G401 (cell line): Measurements from ENCODE around the gene SLC35F3. TPM values are rescaled to one million over a fixed set of nuclear protein-coding genes. Genes with fewer than 3 reads are reported as not detected.

Source experiments
- DNase-seq: peaks from one replicate; pipeline ENCODE4 v3.0.0-alpha.2; 2015; ENCODE audit warnings: low spot score
- in situ Hi-C: cut with HindIII; loops from 2 replicates; pipeline ENCODE4 v1.10.0; 2016; ENCODE audit warnings: low sequenced_read_pairs, mixed read lengths
- total RNA-seq: library from RNA; depleted of rRNA; stranded (reverse); fragments of >200 nt; shearing (Covaris generic); gene quantifications from 2 replicates; pipeline ENCODE4 v1.2.3, GENCODE V29; 2014

The SLC35F3 gene
- total RNA-seq, 1 experiment from 2014 or later: not detected

DNA sequence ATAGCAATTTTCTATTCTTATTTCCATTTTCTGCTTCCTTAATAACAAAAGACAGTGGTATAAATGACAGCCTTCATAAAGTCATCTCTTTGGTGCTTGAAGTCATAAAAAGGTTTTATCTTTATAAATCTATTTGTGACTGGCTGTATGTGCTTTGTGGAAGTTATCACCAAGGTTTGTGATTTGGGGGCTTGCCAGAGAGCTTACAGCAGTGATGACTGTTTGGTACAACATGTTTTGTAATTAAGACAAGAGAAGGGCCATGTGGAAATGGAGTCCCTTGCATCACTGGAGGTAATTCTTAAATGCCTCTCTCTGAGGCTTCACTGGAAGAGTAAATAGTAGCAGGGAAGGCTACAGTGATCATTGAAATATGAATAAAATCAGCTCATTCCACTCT lies 2.7 kb downstream of the SLC35F3 start:
- peak; percentile 49 for DNase-seq
- in situ Hi-C loops: no loop called here

DNA sequence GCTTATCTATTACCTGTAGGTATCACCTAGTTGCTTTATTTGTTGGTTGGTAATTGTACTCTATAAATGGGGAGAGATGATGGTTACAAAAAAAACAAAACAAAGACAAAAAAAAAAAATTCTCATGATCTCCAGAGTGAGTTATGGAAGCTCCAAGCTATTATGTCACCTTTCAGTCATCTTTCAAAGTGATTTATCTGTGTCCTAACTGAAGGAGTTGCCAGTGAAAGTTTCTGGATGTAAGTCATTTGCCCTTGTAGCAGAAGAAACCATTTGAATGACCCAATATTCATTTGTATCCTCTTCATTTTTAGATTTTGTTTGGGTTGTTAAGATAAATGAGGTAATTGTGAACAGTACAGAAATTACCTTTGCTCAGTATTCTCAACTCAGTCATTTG lies 3.6 kb downstream of the SLC35F3 start:
- in situ Hi-C loops: no loop called here
- no peak for DNase-seq

DNA sequence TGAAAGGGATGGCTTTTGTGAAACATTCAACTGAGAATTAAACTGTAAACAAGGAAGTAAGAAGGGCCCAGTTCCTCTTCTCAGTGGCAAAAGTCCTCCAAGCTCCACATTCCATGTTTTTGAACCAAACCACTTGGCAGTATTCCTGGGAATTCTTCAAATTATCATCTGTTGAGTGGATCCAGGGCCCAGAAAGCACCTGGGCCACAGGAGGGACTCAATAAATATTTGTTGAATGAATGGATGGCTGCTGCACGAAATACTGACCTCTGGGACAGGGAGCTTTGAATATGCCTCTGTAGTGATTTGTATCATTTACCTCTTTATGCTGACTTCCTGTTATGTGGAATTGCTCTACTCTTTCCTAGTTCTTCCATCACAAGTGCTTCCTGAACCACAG lies 4.7 kb downstream of the SLC35F3 start:
- DNase-seq: peak; percentile 17
- in situ Hi-C loops: no loop called here

DNA sequence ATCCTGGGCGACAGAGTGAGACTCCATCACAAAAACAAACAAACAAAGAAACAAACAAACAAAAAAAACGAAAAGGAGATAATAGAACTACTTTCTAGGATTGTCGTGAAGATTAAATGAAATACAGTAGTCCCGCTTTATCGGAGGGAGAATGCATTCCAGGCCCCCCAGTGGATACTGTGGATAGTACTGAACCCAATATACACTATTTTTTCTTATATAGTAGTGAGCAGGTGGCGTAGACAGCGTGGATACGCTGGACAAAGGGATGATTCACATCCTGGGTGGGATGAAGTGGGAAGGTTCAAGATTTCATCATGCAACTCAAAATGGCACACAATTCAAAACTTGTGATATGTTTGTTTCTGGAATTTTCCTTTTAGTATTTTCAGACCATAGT lies 8.0 kb downstream of the SLC35F3 start:
- no peak for DNase-seq

DNA sequence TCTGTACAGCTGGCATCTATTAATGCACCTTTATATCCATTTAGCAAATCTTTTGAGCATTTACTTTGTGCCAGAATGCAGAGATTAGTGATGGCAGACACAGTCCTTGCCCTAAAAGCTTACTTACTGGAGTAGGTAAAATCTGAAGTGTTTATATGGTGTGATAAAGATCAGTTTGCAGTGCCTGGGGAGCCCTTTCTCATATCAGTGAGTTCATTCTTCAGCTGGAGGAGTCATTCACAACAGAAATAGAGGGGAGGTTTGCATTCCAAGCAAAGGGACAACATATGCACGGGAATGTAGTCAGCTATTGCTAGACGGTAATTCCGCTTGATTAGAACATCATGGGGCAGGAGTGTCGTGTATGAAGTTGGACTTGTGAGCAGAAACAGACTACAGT lies 8.4 kb downstream of the SLC35F3 start:
- no peak for DNase-seq
- in situ Hi-C loops: no loop called here

More for the DNA sequence above, 8.0 kb downstream of the SLC35F3 start:
- in situ Hi-C loops: no loop called here

DNA sequence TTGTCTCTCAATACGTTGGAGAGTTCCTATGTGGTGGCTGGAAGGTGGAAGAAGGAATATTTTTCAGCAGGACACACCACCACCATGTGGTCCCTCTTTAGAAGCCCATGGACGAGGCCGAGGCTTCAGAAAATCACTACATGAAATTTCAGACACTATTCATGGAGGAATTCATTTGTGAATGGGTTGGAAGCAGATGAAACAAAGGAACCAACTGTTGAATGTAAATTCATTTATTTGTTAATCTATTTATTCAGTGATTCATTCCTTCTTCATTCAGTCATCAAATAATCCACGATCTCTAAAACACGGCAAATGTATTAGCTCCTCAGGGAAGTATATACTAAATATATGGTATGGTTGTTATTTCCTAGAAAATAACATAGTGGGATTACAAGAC lies 12.2 kb downstream of the SLC35F3 start:
- DNase-seq: no peak
- in situ Hi-C loops: no loop called here

DNA sequence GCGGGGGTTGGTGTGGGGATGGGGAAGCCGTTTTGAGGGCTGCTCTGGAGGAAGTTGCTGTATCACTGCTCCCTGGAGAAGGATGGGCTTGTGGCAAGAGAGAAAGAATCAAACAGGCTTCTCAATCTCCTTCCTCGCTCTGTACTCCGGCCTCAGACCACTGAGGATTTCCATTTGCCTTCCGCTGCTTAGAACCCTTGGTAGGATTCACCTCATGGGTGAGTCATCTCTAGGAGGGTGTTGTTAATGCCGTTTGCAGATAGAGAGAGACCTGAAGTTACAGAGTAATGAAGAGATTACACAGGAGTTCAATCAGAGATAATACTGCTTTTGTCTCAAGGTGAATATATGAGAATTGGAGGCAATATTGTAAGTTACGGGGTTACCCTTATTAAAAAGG lies 15.3 kb downstream of the SLC35F3 start:
- in situ Hi-C loops: no loop called here
- DNase-seq: no peak

DNA sequence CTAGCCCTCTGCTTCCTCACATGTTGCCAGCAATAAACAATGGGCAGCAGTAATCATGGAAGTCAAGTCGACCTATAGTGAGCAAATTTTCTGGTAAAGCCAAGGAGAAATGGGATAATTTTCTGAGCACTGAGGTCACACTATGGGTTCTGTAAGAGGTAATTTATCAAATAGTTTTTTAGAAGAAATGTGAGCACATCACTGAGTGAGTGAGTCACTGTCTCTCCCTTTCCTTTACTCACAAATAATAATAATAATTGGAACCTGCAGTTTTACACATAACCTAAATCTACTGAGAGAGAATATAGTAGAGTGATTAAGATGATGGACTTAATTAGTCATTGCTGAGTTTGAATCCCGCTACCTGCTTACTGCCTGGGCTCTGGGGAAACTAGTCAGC lies 23.6 kb downstream of the SLC35F3 start:
- in situ Hi-C loops: no loop called here
- DNase-seq: no peak

DNA sequence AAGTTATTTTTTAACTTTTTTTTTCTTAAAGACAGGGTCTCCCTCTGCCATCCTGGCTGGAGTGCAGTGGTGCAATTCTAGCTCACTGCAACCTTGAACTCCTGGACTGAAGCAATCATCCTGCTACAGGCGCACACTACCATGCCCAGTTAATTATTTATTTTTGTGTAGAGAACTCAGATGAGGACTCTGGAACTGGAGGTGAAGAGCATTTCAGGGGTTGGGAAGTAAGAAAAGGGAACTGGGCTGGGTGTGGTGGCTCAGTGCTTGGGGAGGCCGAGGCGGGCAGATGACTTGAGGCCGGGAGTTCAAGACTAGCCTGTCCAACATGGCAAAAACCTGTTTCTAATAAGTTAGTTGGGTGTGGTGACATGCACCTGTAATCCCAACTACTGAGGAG lies 28.9 kb downstream of the SLC35F3 start:
- in situ Hi-C loops: no loop called here
- DNase-seq: no peak

DNA sequence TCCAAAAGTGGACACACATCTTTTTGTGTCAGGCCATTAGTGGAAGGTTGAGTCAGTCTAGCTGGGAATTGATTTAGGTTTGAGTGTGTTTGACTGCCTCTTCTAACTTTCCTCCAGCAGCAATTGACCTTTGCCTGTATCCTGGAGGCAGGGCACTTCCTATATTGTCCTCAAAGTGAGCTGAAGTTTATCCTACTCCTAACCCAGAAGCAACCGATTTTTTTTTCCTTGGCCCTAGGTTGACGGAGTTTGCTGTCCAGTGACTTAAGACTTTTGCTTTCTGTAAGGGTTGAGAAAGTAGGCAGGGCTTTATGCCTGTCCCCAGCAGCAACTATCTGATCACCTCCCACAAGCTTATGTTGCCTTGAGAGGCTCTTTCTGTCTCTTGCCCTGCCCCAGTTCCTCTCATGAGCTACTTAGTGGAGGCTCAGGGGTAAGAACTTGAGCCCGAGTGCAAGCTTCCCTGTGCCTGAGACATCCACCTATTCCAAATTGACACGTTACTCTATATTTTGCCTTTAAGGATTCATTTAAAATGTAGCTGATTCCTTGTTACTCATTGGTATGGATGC lies 30.9 kb downstream of the SLC35F3 start:
- in situ Hi-C loops: no loop called here
- DNase-seq: no peak

DNA sequence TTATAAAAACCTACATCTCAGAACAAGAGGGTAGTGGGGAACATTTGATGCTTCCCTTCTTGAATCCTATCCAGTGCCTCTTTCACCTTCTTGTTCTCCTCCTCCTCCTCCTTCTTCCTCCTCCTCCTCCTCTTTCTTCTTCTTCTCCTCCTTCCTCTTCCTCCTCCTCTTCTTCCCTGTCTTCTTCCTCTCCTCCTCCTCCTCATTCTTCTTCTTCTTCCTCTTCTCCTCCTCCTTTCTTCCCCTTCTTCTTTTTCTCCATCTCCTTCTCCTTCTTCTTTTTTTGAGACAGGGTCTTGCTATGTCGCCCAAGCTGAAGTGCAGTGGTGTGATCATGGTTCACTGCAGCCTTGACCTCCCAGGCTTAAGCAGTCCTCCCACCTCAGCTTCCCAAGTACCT lies 31.9 kb downstream of the SLC35F3 start:
- in situ Hi-C loops: no loop called here
- DNase-seq: no peak

DNA sequence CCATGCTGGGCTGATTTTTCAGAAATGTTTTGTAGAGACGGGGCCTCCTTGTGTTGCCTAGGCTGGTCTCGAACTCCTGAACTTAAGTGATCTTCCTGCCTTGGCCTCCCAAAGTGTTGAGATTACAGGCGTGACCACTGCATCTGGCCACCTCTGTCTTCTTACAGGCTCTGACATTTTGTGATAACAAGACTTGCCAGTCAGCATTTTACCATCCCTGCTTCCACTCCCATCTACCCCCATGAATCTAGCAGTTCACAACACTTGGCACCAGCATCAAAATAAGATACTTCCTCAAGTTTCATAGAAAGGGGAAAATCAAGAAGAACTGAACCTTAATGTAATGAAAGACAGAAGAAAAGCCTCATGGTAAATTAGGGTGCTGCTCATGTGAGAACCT lies 32.4 kb downstream of the SLC35F3 start:
- in situ Hi-C loops: no loop called here
- no peak for DNase-seq

DNA sequence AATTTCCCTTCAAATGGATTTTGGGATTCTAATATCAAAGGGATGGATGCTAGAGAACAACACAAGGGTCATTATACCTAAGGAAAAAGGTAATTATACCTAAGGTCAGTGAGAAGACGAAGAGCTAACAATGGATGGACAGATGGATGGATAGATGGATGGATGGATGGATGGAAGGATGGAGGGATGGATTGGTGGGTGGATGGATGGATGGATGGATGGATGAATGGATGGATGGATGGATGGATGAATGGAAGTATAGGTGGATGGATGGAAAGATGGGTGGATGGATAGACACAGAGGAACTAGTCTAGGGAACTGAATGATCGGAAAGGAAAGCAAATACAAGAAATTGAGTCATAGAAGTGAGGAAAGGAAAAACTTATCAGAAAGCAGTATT lies 34.0 kb downstream of the SLC35F3 start:
- no peak for DNase-seq
- in situ Hi-C loops: no loop called here

DNA sequence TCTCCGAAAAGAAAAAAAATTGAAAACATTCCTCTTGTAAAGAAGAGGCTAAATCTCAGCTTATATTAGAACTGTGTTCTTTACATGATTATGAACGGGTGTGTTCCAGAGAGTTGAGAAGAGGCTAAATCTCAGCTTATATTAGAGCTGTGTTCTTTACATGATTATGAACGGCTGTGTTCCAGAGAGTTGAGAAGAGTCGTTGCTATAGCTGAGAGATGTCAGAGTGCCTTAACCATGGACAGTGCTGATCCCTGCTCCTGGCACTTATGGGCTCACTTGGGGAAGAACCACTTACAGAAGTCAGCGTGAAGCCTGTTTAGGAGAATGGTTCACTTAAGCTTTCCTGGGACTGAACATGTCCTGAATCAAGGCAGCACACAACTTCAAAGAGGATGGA lies 35.0 kb downstream of the SLC35F3 start:
- in situ Hi-C loops: no loop called here
- DNase-seq: no peak

DNA sequence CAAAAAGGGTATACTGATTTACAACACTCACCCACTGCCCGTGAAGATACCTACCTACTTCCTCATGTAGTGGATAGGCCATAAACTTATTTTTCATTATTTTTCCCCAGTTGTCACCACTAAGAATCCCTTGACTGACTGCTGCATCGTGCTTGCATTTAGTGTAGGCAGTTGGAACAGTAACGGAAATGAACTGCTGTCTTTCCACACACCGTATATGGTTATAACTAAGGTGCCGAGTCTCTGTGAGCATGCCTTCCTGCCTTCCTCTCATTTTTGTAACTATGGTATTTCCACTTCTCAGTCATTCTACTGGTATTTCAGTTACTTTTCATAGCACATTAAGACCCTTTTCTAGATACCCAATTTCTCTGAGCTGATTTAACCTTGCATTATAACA lies 36.4 kb downstream of the SLC35F3 start:
- in situ Hi-C loops: no loop called here
- DNase-seq: no peak

DNA sequence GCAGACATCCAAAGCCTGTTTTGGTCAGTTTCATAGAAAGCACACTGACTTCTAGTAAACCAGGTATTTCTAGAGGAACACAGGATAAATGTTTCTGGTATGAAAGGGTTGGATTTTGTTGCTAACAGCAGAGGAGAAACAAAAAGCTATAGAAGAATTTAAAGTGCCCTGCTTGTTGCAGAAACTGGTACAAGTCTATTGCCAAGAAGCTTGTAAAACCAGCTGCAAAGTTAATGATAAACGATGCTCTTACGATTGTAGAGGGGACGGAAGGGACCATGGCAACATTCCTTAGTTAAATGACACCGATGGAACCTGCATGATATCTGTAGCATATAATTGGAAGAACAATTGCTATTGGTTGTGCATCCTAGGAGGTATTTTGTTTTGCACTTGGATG lies 40.1 kb downstream of the SLC35F3 start:
- in situ Hi-C loops: no loop called here

DNA sequence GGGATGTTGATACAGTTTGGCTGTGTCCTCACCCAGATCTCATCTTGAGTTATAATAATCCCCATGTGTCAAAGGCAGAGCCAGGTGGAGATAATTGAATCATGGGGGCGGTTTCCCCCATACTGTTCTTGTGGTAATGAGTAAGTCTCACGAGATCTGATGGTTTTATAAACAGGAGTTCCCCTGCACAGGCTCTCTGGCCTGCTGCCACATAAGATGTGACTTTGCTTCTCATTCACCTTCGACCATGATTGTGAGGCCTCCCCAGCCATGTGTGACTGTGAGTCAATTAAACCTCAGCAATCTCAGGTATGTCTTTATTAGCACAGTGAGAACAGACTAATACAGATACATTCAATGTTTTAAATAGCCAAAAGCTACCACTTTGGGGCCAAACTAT lies 41.1 kb downstream of the SLC35F3 start:
- in situ Hi-C loops: no loop called here
- DNase-seq: no peak

More for the DNA sequence above, 40.1 kb downstream of the SLC35F3 start:
- no peak for DNase-seq

DNA sequence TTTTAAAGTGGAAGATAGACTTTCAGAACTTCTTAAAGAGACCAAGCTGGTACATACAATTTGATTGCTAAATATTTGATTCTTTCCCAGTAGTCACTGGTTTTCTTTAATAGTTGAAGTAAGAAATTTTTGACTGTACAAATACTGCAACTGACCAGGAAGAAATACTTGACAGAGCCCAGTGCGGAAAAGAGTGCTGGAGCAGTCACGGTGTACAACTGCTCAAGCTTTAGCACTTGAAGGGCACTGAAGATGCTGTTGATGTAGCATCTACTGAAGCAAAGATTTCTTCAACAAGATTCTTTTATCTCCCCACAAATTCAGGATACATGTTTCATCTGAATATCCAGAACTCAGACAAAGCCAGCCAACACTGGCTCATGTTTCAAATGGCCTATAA lies 41.5 kb downstream of the SLC35F3 start:
- no peak for DNase-seq
- in situ Hi-C loops: no loop called here

DNA sequence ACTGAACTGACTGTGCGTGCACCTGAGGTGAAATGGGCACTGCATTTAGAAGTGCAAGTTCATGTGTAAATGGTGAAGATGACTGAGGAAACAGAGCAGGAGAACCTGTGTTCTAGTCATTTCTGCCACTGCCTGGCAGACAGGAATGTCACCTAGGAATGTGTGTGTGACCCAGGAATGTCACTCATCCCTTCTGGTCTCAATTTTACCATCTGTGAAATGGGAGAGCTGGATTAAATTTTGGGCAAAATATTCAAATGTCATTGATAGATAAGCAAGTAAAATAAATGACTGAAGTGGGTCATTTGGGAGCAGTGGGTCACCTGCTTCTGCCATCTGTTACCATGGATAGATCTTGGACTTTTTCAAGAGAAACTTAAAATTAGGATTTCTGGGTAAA lies 42.2 kb downstream of the SLC35F3 start:
- no peak for DNase-seq
- in situ Hi-C loops: no loop called here

DNA sequence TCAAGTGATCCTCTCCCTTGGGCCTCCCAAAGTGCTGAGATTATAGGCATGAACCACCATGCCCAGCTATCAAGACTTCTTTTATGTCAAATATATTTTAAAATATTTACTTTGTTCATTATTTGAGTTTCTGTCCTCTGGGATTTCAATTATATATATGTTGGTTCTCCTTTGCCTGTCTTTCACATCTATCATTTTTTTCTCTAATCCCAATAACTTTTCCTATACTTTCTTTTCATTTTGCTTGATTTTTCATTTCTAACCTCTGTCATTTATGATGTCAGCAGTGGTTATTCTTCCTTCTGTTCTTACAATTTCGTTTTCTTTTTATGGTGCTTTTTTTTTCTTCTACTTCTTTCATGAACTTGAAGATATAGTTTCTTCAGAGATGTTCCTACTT lies 47.3 kb downstream of the SLC35F3 start:
- DNase-seq: no peak
- in situ Hi-C loops: no loop called here

DNA sequence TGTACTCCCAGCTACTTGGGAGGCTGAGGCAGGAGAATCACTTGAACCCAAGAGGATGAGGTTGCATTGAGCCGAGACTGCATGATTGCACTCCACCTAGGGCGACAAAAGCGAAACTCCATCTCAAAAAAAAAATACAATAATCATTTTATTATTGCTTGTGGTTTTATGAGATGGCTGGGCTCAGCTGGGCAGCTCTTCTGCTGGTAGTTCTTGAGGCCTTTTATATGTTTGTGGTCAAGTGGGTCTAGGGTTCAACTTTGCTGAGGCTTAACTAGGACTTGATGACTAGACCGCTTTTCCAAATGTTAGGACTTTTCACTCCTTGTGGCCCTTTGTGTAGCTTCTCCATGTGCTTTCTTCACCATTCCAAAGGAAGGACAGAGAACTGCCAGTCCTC lies 53.2 kb downstream of the SLC35F3 start:
- in situ Hi-C loops: no loop called here
- no peak for DNase-seq

DNA sequence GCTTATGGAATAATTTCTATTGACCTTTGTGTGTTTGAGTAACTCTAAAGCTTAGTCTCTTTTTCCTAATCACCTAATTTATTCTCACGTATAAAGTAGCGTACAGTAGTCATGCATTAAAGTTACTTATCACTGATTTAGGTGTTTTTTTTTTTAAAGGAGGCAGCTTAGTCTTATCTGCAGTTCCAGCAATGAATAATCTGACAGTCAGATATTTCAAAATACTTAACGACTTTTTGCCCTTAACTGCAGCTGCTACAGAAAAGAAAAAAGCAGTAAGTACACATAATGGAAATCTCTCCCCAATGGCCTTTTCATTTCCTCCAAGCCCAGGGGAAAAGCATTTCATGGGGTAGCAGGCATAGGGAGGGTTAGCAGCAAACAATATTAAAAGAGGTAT lies 54.6 kb downstream of the SLC35F3 start:
- in situ Hi-C loops: no loop called here
- no peak for DNase-seq
